Transverse colon (tissue), 4 donors: Measurements from ENCODE around the gene POLR2M. TPM values are rescaled to one million over a fixed set of nuclear protein-coding genes. Genes with fewer than 3 reads are reported as not detected.

Source experiments
- DNase-seq: peaks from one replicate; pipeline ENCODE4 v3.0.0-alpha.2; 2019
- H3K27ac ChIP-seq, 4 donors: fragments of 200-600 bp; sonication (generic); 2 replicates each; pipeline ENCODE4 v1.5.1; 2016 to 2018; ENCODE audit warnings: inconsistent platforms in 4 of 4
- H3K27me3 ChIP-seq: fragments of 200-600 bp; sonication (generic); 2 replicates; pipeline ENCODE4 v1.5.1; 2017; ENCODE audit warnings: inconsistent platforms
- H3K36me3 ChIP-seq, 4 donors: fragments of 200-600 bp; sonication (generic); 2 replicates each; pipeline ENCODE4 v1.5.1; 2017 to 2019; ENCODE audit warnings: inconsistent platforms in 4 of 4
- H3K4me1 ChIP-seq, 4 donors: fragments of 200-600 bp; sonication (generic); 2 replicates each; pipeline ENCODE4 v1.5.1; 2017 to 2020; ENCODE audit warnings: inconsistent platforms in 4 of 4
- H3K4me3 ChIP-seq, 4 donors: fragments of 200-600 bp; sonication (generic); 1 replicate in 1 of 4; 2 replicates in 3 of 4; pipeline versions ENCODE4 v1.5.1 to v1.6.1; 2017 to 2019; ENCODE audit warnings: inconsistent platforms in 4 of 4
- H3K9me3 ChIP-seq, 2 donors: fragments of 200-600 bp; sonication (generic); 2 replicates each; pipeline ENCODE4 v1.5.1; 2017 to 2019; ENCODE audit warnings: inconsistent platforms in 2 of 2
- CTCF ChIP-seq, 5 experiments: fragments of 200-600 bp in 3 of 5; fragments of 450-650 bp in 2 of 5; sonication (generic) in 3 of 5; IDR thresholded peaks; 1 replicate in 2 of 5; 2 replicates in 3 of 5; pipeline ENCODE4 v1.5.1; 2016 to 2017; ENCODE audit warnings: antibody characterized with exemption in 5 of 5, inconsistent platforms in 3 of 5, mild to moderate bottlenecking in 2 of 5, moderate library complexity in 1 of 5
- EP300 ChIP-seq: sonication (generic); formaldehyde crosslinking; IDR thresholded peaks from one replicate; pipeline ENCODE4 v1.6.1; 2017; ENCODE audit warnings: antibody characterized with exemption, low read depth
- POLR2A ChIP-seq: fragments of 450-650 bp; IDR thresholded peaks from one replicate; pipeline ENCODE4 v1.6.1; 2016; ENCODE audit warnings: antibody characterized with exemption, mild to moderate bottlenecking, moderate library complexity
- POLR2AphosphoS5 ChIP-seq, 3 donors: sonication (generic); formaldehyde crosslinking; IDR thresholded peaks; one replicate each; pipeline ENCODE4 v1.6.1; 2016; ENCODE audit warnings: antibody characterized with exemption in 3 of 3
- WGBS, 2 donors: methylation state at CpG; one replicate each; pipeline ENCODE4 v1.1.5; 2018; ENCODE audit warnings: low coverage in 1 of 2; 5-methylcytosine and 5-hydroxymethylcytosine counted together
- in situ Hi-C, 4 donors: fragments of 200-750 bp; cut with MboI; loops; one replicate each; pipeline versions ENCODE4 v1.15.0 to v1.15.1; 2017; ENCODE audit warnings: low sequenced_read_pairs in 3 of 4, low pct_ligation_motif_present in 1 of 4, low pct_unique_long_range_greater_than_20kb in 1 of 4
- intact Hi-C: fragments of 100-400 bp; cut with DNase I; formaldehyde crosslinking; loops from one replicate; pipeline ENCODE4 v1.15.1; 2023; ENCODE audit warnings: low total_unique reads
- total RNA-seq, 4 donors: library from RNA; depleted of rRNA; stranded (reverse); fragments of >200 nt; gene quantifications; one replicate each; pipeline ENCODE4 v1.1.0, GENCODE V29; 2016

The POLR2M gene
- total RNA-seq, 4 donors from 2014 or later = 18.5 to 159 (median 42.2) TPM

- intact Hi-C loops = no loop called here
- no peaks in the 10 kb centered on the region for H3K9me3 ChIP-seq
- peak overlapping the region in 3 of 4 donors; percentile 70 to 96 (median 85) for H3K4me3 ChIP-seq
- peaks cover 4 to 33% (median 26%) of the 10 kb centered on the region in 4 donors for H3K4me1 ChIP-seq
- no peak for DNase-seq
- peak overlapping the region; percentile 92 to 96 (median 95) for H3K27ac ChIP-seq
- in situ Hi-C loops = no loop called here
- no peaks in the 10 kb centered on the region for H3K27me3 ChIP-seq
- WGBS, 2 donors = 74 to 88% methylated on average over 2 to 12 of the region's 12 CpGs
- H3K36me3 ChIP-seq = peaks cover 0 to 10% (median 4%) of the 10 kb centered on the region in 4 donors
- no peak for TF ChIP-seq POLR2A
- TF ChIP-seq EP300 = no peak
- TF ChIP-seq CTCF (IDR thresholded peaks at IDR 0.05) = no peak
- TF ChIP-seq POLR2AphosphoS5 (IDR thresholded peaks at IDR 0.05) = no peak
These were observed 639 bp upstream of the POLR2M start for GRCh38 chr15:57705746-57706404.

GRCh38 chr15:57708047-57708446 is 1.5 kb downstream of the POLR2M start:
- H3K27me3 ChIP-seq = no peaks in the 10 kb centered on the region
- peak overlapping the region; percentile 92 to 96 (median 95) for H3K27ac ChIP-seq
- in situ Hi-C loops = no loop called here
- H3K4me3 ChIP-seq = peak overlapping the region in 2 of 4 donors; percentile 70 to 96
- TF ChIP-seq EP300 = no peak
- TF ChIP-seq POLR2AphosphoS5 (IDR thresholded peaks at IDR 0.05) = no peak
- TF ChIP-seq CTCF (IDR thresholded peaks at IDR 0.05) = no peak
- no peak for TF ChIP-seq POLR2A
- intact Hi-C loops = no loop called here
- no peaks in the 10 kb centered on the region for H3K9me3 ChIP-seq
- peaks cover 4 to 33% (median 26%) of the 10 kb centered on the region in 4 donors for H3K4me1 ChIP-seq
- no peak for DNase-seq
- WGBS, 2 donors = 52% methylated on average over 4 of the region's 4 CpGs
- peaks cover 0 to 27% (median 14%) of the 10 kb centered on the region in 4 donors for H3K36me3 ChIP-seq

DNA sequence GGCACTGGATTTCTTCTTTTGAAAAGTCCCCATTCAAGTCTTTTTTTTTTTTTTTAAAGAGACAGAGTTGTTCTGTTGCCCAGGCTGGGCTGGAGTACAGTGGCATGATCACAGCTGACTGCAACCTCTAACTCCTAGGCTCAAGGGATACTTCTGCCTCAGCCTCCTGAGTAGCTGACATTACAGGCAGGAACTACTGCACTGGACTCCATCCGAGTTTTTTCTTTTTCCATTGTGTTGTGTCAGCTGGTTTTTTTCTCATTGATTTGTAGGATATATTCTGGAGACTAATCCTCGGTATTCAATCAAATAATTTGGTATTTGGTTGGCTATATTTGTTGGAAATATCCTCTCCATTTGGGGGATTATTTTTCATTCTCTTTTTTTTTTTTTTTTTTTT is 11.8 kb downstream of the POLR2M start:
- peaks cover 0 to 17% (median 7%) of the 10 kb centered on the region in 4 donors for H3K36me3 ChIP-seq
- no peak overlapping the region for H3K27ac ChIP-seq
- H3K27me3 ChIP-seq = no peaks in the 10 kb centered on the region
- no peaks in the 10 kb centered on the region for H3K9me3 ChIP-seq
- H3K4me1 ChIP-seq = no peaks in the 10 kb centered on the region
- no peak for TF ChIP-seq POLR2A
- no peak for TF ChIP-seq EP300
- no peak for TF ChIP-seq POLR2AphosphoS5 (IDR thresholded peaks at IDR 0.05)
- TF ChIP-seq CTCF (IDR thresholded peaks at IDR 0.05) = no peak
- no peak for DNase-seq
- in situ Hi-C loops = no loop called here
- WGBS, 2 donors = 86 to 93% methylated on average over 2 of the region's 2 CpGs
- H3K4me3 ChIP-seq = no peak overlapping the region
- intact Hi-C loops = no loop called here

DNA sequence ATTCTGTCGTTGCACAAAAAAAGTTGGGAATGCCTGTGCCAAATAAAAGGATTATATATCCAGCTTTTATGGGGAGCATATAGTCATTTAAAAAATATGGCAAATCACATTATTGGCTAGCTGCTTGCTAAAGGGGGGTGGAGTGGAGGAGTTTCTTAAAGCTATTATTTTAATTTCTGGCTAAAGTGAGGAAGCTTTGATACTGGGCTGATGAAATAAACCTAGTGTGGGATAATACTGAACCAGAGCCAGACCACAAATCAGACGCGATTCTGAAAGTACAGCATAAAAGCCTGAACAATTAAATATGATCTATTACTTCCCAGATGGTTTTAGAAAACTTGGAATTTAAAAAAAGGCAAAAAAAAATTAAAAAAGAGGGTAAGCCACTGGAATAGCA is 14.4 kb downstream of the POLR2M start:
- intact Hi-C loops = no loop called here

More for the DNA sequence above, 14.4 kb downstream of the POLR2M start:
- in situ Hi-C loops = no loop called here
- no peaks in the 10 kb centered on the region for H3K4me1 ChIP-seq
- no peak for TF ChIP-seq POLR2A
- peaks cover 0 to 5% of the 10 kb centered on the region in 2 donors for H3K9me3 ChIP-seq
- WGBS, 2 donors = 44 to 45% methylated on average over 3 of the region's 3 CpGs
- no peak overlapping the region for H3K4me3 ChIP-seq
- H3K27ac ChIP-seq = no peak overlapping the region
- H3K36me3 ChIP-seq = peaks cover 0 to 6% (median 0%) of the 10 kb centered on the region in 4 donors
- H3K27me3 ChIP-seq = no peaks in the 10 kb centered on the region
- DNase-seq = no peak
